ENCODE results near the gene CD300E. TPM values are rescaled to one million over a fixed set of nuclear protein-coding genes. Genes with fewer than 3 reads are reported as not detected.

CD300E gene
- total and polyA plus RNA-seq, 2 donors (not counting 1 experiment from before 2014, with no cell fraction given), result not detected

GRCh38 chr17:74608511-74608910, 15.0 kb downstream of the CD300E start:
- H3K4me1 ChIP-seq (ENCODE audit: control insufficient read depth, extremely low read depth, insufficient read depth, low read length), result no peaks in the 10 kb centered on the region
- no peak for DNase-seq (ENCODE audit: low read depth in 2 of 2)
- TF ChIP-seq EZH2 (IDR thresholded peaks at IDR 0.05; ENCODE audit: low read length, missing control alignments), result no peak
- TF ChIP-seq, protein P1, sequence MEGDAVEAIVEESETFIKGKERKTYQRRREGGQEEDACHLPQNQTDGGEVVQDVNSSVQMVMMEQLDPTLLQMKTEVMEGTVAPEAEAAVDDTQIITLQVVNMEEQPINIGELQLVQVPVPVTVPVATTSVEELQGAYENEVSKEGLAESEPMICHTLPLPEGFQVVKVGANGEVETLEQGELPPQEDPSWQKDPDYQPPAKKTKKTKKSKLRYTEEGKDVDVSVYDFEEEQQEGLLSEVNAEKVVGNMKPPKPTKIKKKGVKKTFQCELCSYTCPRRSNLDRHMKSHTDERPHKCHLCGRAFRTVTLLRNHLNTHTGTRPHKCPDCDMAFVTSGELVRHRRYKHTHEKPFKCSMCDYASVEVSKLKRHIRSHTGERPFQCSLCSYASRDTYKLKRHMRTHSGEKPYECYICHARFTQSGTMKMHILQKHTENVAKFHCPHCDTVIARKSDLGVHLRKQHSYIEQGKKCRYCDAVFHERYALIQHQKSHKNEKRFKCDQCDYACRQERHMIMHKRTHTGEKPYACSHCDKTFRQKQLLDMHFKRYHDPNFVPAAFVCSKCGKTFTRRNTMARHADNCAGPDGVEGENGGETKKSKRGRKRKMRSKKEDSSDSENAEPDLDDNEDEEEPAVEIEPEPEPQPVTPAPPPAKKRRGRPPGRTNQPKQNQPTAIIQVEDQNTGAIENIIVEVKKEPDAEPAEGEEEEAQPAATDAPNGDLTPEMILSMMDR (conservative IDR thresholded peaks at IDR 0.05 in 1 of 2, IDR thresholded peaks at IDR 0.05 in 1 of 2; ENCODE audit: low read depth in 1 of 2, low read length in 2 of 2), result no peak

DNA sequence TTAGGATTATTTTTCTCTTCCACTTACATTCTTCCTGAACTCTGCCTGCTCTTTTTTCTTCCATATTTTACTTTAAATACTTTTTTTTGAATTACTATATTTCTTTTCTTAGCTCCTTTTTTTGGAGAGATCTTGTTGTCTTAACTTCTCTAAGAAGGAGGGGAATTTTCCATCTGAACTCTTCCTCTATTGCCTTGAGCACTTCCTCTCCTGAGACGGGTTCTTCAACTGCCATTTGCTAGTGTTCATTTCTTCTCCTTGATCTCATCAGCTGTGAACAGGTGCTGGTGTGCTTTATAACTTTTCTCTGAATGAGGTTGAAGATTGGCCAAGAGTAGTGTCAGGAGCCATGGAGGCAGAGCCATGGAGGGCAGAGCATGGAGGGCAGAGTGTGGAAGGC, 16.3 kb downstream of the CD300E start:
- TF ChIP-seq, protein P1 (conservative IDR thresholded peaks at IDR 0.05 in 1 of 2, IDR thresholded peaks at IDR 0.05 in 1 of 2; ENCODE audit: low read depth in 1 of 2, low read length in 2 of 2), result no peak
- no peak for TF ChIP-seq EZH2 (IDR thresholded peaks at IDR 0.05; ENCODE audit: low read length, missing control alignments)
- no peak overlapping the region for H3K4me2 ChIP-seq (ENCODE audit: extremely low read depth, insufficient read depth, low read length)
- no peaks in the 10 kb centered on the region for H3K4me1 ChIP-seq (ENCODE audit: control insufficient read depth, extremely low read depth, insufficient read depth, low read length)
- no peak overlapping the region for H3K4me3 ChIP-seq (replicated peaks in 1 of 4; ENCODE audit: control extremely low read depth in 1 of 4, insufficient read depth in 1 of 4, low read depth in 3 of 4, low read length in 4 of 4)
- H3K9me3 ChIP-seq (ENCODE audit: control insufficient read depth, insufficient read depth, low read depth, low read length), result no peaks in the 10 kb centered on the region
- no peaks in the 10 kb centered on the region for H3K27me3 ChIP-seq (ENCODE audit: control insufficient read depth, insufficient read depth, low read length)
- H3K36me3 ChIP-seq (ENCODE audit: control insufficient read depth, insufficient read depth, low read length), result no peaks in the 10 kb centered on the region
- no peak overlapping the region for H3K27ac ChIP-seq (ENCODE audit: insufficient read depth, low read length)
- H4K20me1 ChIP-seq (ENCODE audit: control insufficient read depth, extremely low read depth, insufficient read depth, low read length), result no peaks in the 10 kb centered on the region
- H3K79me2 ChIP-seq (ENCODE audit: control insufficient read depth, insufficient read depth, low read length), result no peaks in the 10 kb centered on the region
- no peak for DNase-seq (ENCODE audit: low read depth in 2 of 2)
- no peak overlapping the region for H3K9ac ChIP-seq (ENCODE audit: insufficient read depth, low read length)
- no peak overlapping the region for H2AFZ ChIP-seq (ENCODE audit: low read length)

More at GRCh38 chr17:74608511-74608910, 15.0 kb downstream of the CD300E start:
- Histone ChIP-seq H4K20me1 (ENCODE audit: control insufficient read depth, extremely low read depth, insufficient read depth, low read length) (no peaks in the 10 kb centered on the region), H3K27me3 (ENCODE audit: control insufficient read depth, insufficient read depth, low read length) (no peaks in the 10 kb centered on the region), H3K27ac (ENCODE audit: insufficient read depth, low read length) (no peak overlapping the region), H3K4me3 (replicated peaks in 1 of 4; ENCODE audit: control extremely low read depth in 1 of 4, insufficient read depth in 1 of 4, low read depth in 3 of 4, low read length in 4 of 4) (no peak overlapping the region), H3K4me2 (ENCODE audit: extremely low read depth, insufficient read depth, low read length) (no peak overlapping the region), H3K36me3 (ENCODE audit: control insufficient read depth, insufficient read depth, low read length) (no peaks in the 10 kb centered on the region), H3K9ac (ENCODE audit: insufficient read depth, low read length) (no peak overlapping the region), H3K9me3 (ENCODE audit: control insufficient read depth, insufficient read depth, low read depth, low read length) (no peaks in the 10 kb centered on the region), H3K79me2 (ENCODE audit: control insufficient read depth, insufficient read depth, low read length) (no peaks in the 10 kb centered on the region), H2AFZ (ENCODE audit: low read length) (no peak overlapping the region)

DNA sequence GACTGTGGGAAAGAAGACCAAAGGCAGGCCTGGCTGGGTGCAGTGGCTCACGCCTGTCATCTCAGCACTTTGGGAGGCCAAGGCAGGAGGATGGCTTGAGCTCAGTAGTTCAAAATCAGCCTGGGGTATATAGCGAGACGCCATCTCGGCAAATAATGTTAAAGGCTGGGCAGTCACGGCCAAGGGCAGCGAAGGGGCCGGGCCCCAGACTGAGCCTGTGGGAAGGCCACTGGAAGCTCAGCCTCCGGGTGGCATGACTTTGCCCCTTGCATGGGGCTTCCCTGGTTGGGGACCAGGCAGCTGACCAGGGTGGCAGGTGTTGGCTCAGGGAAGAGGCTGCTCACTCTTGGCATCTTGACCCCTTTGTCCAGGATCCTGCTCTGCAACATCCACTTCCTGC, 17.5 kb downstream of the CD300E start:
- Histone ChIP-seq H3K4me3 (replicated peaks in 1 of 4; ENCODE audit: control extremely low read depth in 1 of 4, insufficient read depth in 1 of 4, low read depth in 3 of 4, low read length in 4 of 4) (no peak overlapping the region), H3K4me1 (ENCODE audit: control insufficient read depth, extremely low read depth, insufficient read depth, low read length) (no peaks in the 10 kb centered on the region), H3K4me2 (ENCODE audit: extremely low read depth, insufficient read depth, low read length) (no peak overlapping the region), H3K27me3 (ENCODE audit: control insufficient read depth, insufficient read depth, low read length) (no peaks in the 10 kb centered on the region), H3K36me3 (ENCODE audit: control insufficient read depth, insufficient read depth, low read length) (no peaks in the 10 kb centered on the region), H4K20me1 (ENCODE audit: control insufficient read depth, extremely low read depth, insufficient read depth, low read length) (no peaks in the 10 kb centered on the region), H3K79me2 (ENCODE audit: control insufficient read depth, insufficient read depth, low read length) (no peaks in the 10 kb centered on the region), H2AFZ (ENCODE audit: low read length) (no peak overlapping the region), H3K27ac (ENCODE audit: insufficient read depth, low read length) (no peak overlapping the region), H3K9me3 (ENCODE audit: control insufficient read depth, insufficient read depth, low read depth, low read length) (no peaks in the 10 kb centered on the region), H3K9ac (ENCODE audit: insufficient read depth, low read length) (no peak overlapping the region)
- no peak for DNase-seq (ENCODE audit: low read depth in 2 of 2)
- TF ChIP-seq, protein P1 (conservative IDR thresholded peaks at IDR 0.05 in 1 of 2, IDR thresholded peaks at IDR 0.05 in 1 of 2; ENCODE audit: low read depth in 1 of 2, low read length in 2 of 2), result no peak
- TF ChIP-seq EZH2 (IDR thresholded peaks at IDR 0.05; ENCODE audit: low read length, missing control alignments), result no peak

All from fibroblast of lung (primary cell).